H1 (cell line): ENCODE data around the gene PHACTR1. TPM values are rescaled to one million over a fixed set of nuclear protein-coding genes. Genes with fewer than 3 reads are reported as not detected.

Experiments used
- CTCF ChIA-PET: fragments of 300-600 bp; sonication (Branson Sonifier 250); formaldehyde crosslinking; loops from one replicate; lab custom pipeline; 2021; ENCODE audit not compliant: partially characterized antibody; lab: Charles Lee
- POLR2A ChIA-PET: fragments of 300-600 bp; sonication (Branson Sonifier 250); formaldehyde crosslinking; loops from one replicate; lab custom pipeline; 2021; ENCODE audit warnings: inconsistent platforms; ENCODE audit not compliant: partially characterized antibody; lab: Charles Lee
- DNase-seq, 2 experiments: peaks; one replicate each; pipeline versions ENCODE4 v3.0.0 to v3.0.0-alpha.2; 2010 to 2022; ENCODE audit warnings: low spot score in 2 of 2, low read depth in 1 of 2, mixed read lengths in 1 of 2
- FAIRE-seq: peaks from 2 replicates; lab custom pipeline; 2011; peaks lifted over from hg19 to GRCh38; lab: Jason Lieb, UNC
- H2AFZ ChIP-seq: 2 replicates; pipeline ENCODE4 v1.8.1; 2012; ENCODE audit warnings: low read length, inconsistent platforms
- H2AK5ac ChIP-seq: 2 replicates; pipeline ENCODE4 v1.6.1; 2013; ENCODE audit warnings: low read depth, low read length
- H2BK120ac ChIP-seq: replicated peaks from 2 replicates; pipeline ENCODE3; 2013; ENCODE audit warnings: low read depth, low read length, inconsistent platforms
- H2BK12ac ChIP-seq: 2 replicates; pipeline ENCODE4 v1.6.1; 2013; ENCODE audit warnings: low read depth, low read length
- H2BK15ac ChIP-seq: 2 replicates; pipeline ENCODE4 v1.6.1; 2013; ENCODE audit warnings: low read length
- H2BK20ac ChIP-seq: 2 replicates; pipeline ENCODE4 v1.6.1; 2013; ENCODE audit warnings: low read length
- H2BK5ac ChIP-seq: 2 replicates; pipeline ENCODE4 v1.6.1; 2013; ENCODE audit warnings: low read depth, low read length
- H3K14ac ChIP-seq: 2 replicates; pipeline ENCODE4 v1.6.1; 2013; ENCODE audit warnings: inconsistent platforms; ENCODE audit not compliant: insufficient read length
- H3K18ac ChIP-seq: 2 replicates; pipeline ENCODE4 v1.6.1; 2013; ENCODE audit warnings: low read length; ENCODE audit errors: extremely low read depth
- H3K23ac ChIP-seq: 2 replicates; pipeline ENCODE4 v1.6.1; 2013; ENCODE audit warnings: inconsistent platforms; ENCODE audit not compliant: insufficient read length
- H3K23me2 ChIP-seq: 2 replicates; pipeline ENCODE4 v1.6.1; 2013; ENCODE audit warnings: low read depth, low read length
- H3K27ac ChIP-seq: 2 replicates; pipeline ENCODE4 v1.6.1; 2011; ENCODE audit warnings: low read depth, low read length, inconsistent platforms
- H3K27me3 ChIP-seq, 4 experiments: replicated peaks in 1 of 4; 1 replicate in 1 of 4; 2 replicates in 3 of 4; pipeline versions ENCODE4 v1.6.1 to v1.8.1; 2011 to 2013; ENCODE audit warnings: low read length in 3 of 4, mild to moderate bottlenecking in 3 of 4, inconsistent platforms in 2 of 4, mixed read lengths in 2 of 4, moderate library complexity in 1 of 4; ENCODE audit not compliant: control insufficient read depth in 3 of 4, insufficient read depth in 3 of 4; ENCODE audit errors: extremely low read depth in 1 of 4
- H3K36me3 ChIP-seq, 4 experiments: 2 replicates each; pipeline versions ENCODE4 v1.6.1 to v1.8.1; 2011 to 2013; ENCODE audit warnings: mild to moderate bottlenecking in 4 of 4, low read length in 3 of 4, moderate library complexity in 2 of 4, control low read depth in 1 of 4, inconsistent platforms in 1 of 4; ENCODE audit not compliant: insufficient read depth in 4 of 4, control insufficient read depth in 2 of 4
- H3K4ac ChIP-seq: replicated peaks from 2 replicates; pipeline ENCODE3; 2013; ENCODE audit warnings: low read length, low read depth, mixed read lengths, inconsistent platforms; ENCODE audit not compliant: insufficient read length
- H3K4me1 ChIP-seq, 4 experiments: replicated peaks in 1 of 4; 1 replicate in 1 of 4; 2 replicates in 3 of 4; pipeline versions ENCODE4 v1.6.1 to v1.8.1; 2011 to 2013; ENCODE audit warnings: low read length in 3 of 4, inconsistent platforms in 2 of 4, mixed read lengths in 1 of 4; ENCODE audit not compliant: insufficient read depth in 4 of 4, control insufficient read depth in 3 of 4
- H3K4me2 ChIP-seq, 2 experiments: 2 replicates each; pipeline versions ENCODE4 v1.6.1 to v1.8.1; 2011 to 2013; ENCODE audit warnings: low read depth in 2 of 2, low read length in 2 of 2, control low read depth in 1 of 2, inconsistent platforms in 1 of 2, mild to moderate bottlenecking in 1 of 2; ENCODE audit not compliant: insufficient read depth in 1 of 2
- H3K4me3 ChIP-seq, 4 experiments: fragments of 200-600, 300-600 bp in 1 of 4; sonication (generic), shearing (Covaris generic), sonication (Bioruptor Twin) in 1 of 4; 2 replicates each; pipeline versions ENCODE4 v1.5.1 to v1.8.1; 2011 to 2016; ENCODE audit warnings: low read length in 4 of 4, low read depth in 3 of 4, control low read depth in 2 of 4, inconsistent platforms in 2 of 4, mild to moderate bottlenecking in 2 of 4, mixed read lengths in 1 of 4, moderate library complexity in 1 of 4; ENCODE audit not compliant: insufficient read depth in 2 of 4; ENCODE audit errors: extremely low read depth in 1 of 4
- H3K56ac ChIP-seq: replicated peaks from 2 replicates; pipeline ENCODE3; 2013; ENCODE audit warnings: low read depth, mild to moderate bottlenecking, mixed read lengths, low read length, inconsistent platforms; ENCODE audit not compliant: insufficient read length
- H3K79me1 ChIP-seq: 2 replicates; pipeline ENCODE4 v1.6.1; 2013; ENCODE audit warnings: low read depth, low read length, control low read depth
- H3K79me2 ChIP-seq, 2 experiments: 2 replicates each; pipeline versions ENCODE4 v1.6.1 to v1.8.1; 2012 to 2013; ENCODE audit warnings: low read length in 2 of 2, mild to moderate bottlenecking in 2 of 2, inconsistent platforms in 1 of 2; ENCODE audit not compliant: insufficient read depth in 2 of 2, control insufficient read depth in 1 of 2
- H3K9ac ChIP-seq, 4 experiments: replicated peaks in 1 of 4; 1 replicate in 1 of 4; 2 replicates in 3 of 4; pipeline versions ENCODE4 v1.6.1 to v1.8.1; 2011 to 2013; ENCODE audit warnings: low read depth in 3 of 4, low read length in 3 of 4, control low read depth in 2 of 4, mild to moderate bottlenecking in 2 of 4, moderate library complexity in 2 of 4, inconsistent platforms in 1 of 4; ENCODE audit errors: extremely low read depth in 1 of 4
- H3K9me3 ChIP-seq, 2 experiments: 2 replicates each; pipeline versions ENCODE4 v1.6.1 to v1.8.1; 2012 to 2013; ENCODE audit warnings: mild to moderate bottlenecking in 2 of 2, moderate library complexity in 2 of 2, control low read depth in 1 of 2, inconsistent platforms in 1 of 2, low read depth in 1 of 2, low read length in 1 of 2, mixed read lengths in 1 of 2; ENCODE audit not compliant: insufficient read depth in 2 of 2
- H4K20me1 ChIP-seq, 2 experiments: replicated peaks in 1 of 2; 2 replicates each; pipeline versions ENCODE3 to v1.8.1; 2011 to 2013; ENCODE audit warnings: inconsistent platforms in 2 of 2, low read length in 2 of 2, mild to moderate bottlenecking in 1 of 2; ENCODE audit not compliant: insufficient read depth in 2 of 2, control insufficient read depth in 1 of 2
- H4K5ac ChIP-seq: 2 replicates; pipeline ENCODE4 v1.6.1; 2013; ENCODE audit warnings: low read length, low read depth, mixed read lengths, inconsistent platforms; ENCODE audit not compliant: insufficient read length
- H4K8ac ChIP-seq: 2 replicates; pipeline ENCODE4 v1.8.0; 2013; ENCODE audit warnings: mild to moderate bottlenecking, moderate library complexity, low read length, inconsistent platforms; ENCODE audit not compliant: insufficient read depth; ENCODE audit errors: extremely low read depth
- H4K91ac ChIP-seq: replicated peaks from 2 replicates; pipeline ENCODE3; 2013; ENCODE audit warnings: low read length, mixed read lengths, inconsistent platforms; ENCODE audit not compliant: insufficient read length
- SRF ChIP-seq: IDR thresholded peaks from 2 replicates; pipeline ENCODE4 v1.6.1; 2011; ENCODE audit warnings: mild to moderate bottlenecking, low read depth, low read length, moderate library complexity
- WGBS, 2 experiments: shearing (Covaris generic) in 1 of 2; methylation state at CpG; one replicate each; pipeline versions ENCODE4 v1.1.6 to v1.1.7; 2013 to 2015; ENCODE audit warnings: low lambda C conversion rate in 2 of 2, mixed read lengths in 2 of 2, inconsistent platforms in 1 of 2, low coverage in 1 of 2, missing lambda C conversion rate in 1 of 2; ENCODE audit not compliant: insufficient replicate concordance in 2 of 2, insufficient coverage in 1 of 2, insufficient read length in 1 of 2; ENCODE audit errors: extremely low coverage in 1 of 2, missing lambda C conversion rate in 1 of 2; 5-methylcytosine and 5-hydroxymethylcytosine counted together
- polyA plus RNA-seq, 7 experiments: library from polyadenylated mRNA; depleted of rRNA in 3 of 7; stranded (reverse) in 5 of 7; unstranded in 2 of 7; fragments of >200 nt in 5 of 7; fragments of 200-250 nt in 2 of 7; gene quantifications; 1 replicate in 5 of 7; 2 replicates in 1 of 7; 4 replicates in 1 of 7; pipeline versions ENCODE4 v1.2.1 to v1.2.3, GENCODE V29; 2011 to 2013; ENCODE audit warnings: missing spikeins in 2 of 7, mixed read lengths in 2 of 7
- total RNA-seq: library from RNA; stranded (reverse); fragmentation: NEBNext Ultra II Directional; extraction: Animal tissue kit (Norgen Biotek cat#: 25700); gene quantifications from 2 replicates; pipeline ENCODE4 v1.2.1, GENCODE V29; 2021

The PHACTR1 gene
- total and polyA plus RNA-seq, 2 of the 8 experiments (the other 6 are each of a cell fraction or from before 2014, with no cell fraction given) = 3.9 to 17.1 TPM

GRCh38 chr6:12976366-12976765, 259.8 kb downstream of the PHACTR1 start:
- no peaks in the 10 kb centered on the region for H3K79me2 ChIP-seq
- 95% methylated on average over 5 of the region's 5 CpGs; no CpG with 5 or more reads in 1 of the 2 experiments for WGBS, 2 experiments
- H3K23ac ChIP-seq = no peak overlapping the region
- H3K36me3 ChIP-seq = no peaks in the 10 kb centered on the region
- H3K9me3 ChIP-seq = no peaks in the 10 kb centered on the region
- H4K5ac ChIP-seq = no peak overlapping the region
- no peak overlapping the region for H2BK5ac ChIP-seq
- DNase-seq (no peak), FAIRE-seq (no peak)
- H2AK5ac ChIP-seq = no peak overlapping the region
- no peaks in the 10 kb centered on the region for H3K27me3 ChIP-seq
- ChIA-PET CTCF (no interaction called here), POLR2A (no interaction called here)
- no peak overlapping the region for H3K14ac ChIP-seq
- no peak overlapping the region for H3K4me3 ChIP-seq
- no peak overlapping the region for H4K91ac ChIP-seq
- H2BK15ac ChIP-seq = no peak overlapping the region
- no peak overlapping the region for H4K8ac ChIP-seq
- H3K9ac ChIP-seq = no peak overlapping the region
- TF ChIP-seq SRF = no peak
- H3K18ac ChIP-seq = no peak overlapping the region
- no peak overlapping the region for H2BK12ac ChIP-seq
- no peak overlapping the region for H3K27ac ChIP-seq
- no peak overlapping the region for H3K4ac ChIP-seq
- peaks cover 0 to 3% (median 0%) of the 10 kb centered on the region in 4 experiments; a peak in 1 of 7 replicates for H3K4me1 ChIP-seq
- no peak overlapping the region for H2AFZ ChIP-seq
- H3K79me1 ChIP-seq = no peaks in the 10 kb centered on the region; the same call in 1 of the 2 replicates
- H3K4me2 ChIP-seq = no peak overlapping the region
- no peak overlapping the region for H2BK120ac ChIP-seq
- no peak overlapping the region for H2BK20ac ChIP-seq
- no peak overlapping the region for H3K56ac ChIP-seq
- H3K23me2 ChIP-seq = no peaks in the 10 kb centered on the region; the same call in 1 of the 2 replicates
- no peaks in the 10 kb centered on the region for H4K20me1 ChIP-seq
